Dermis microvascular lymphatic vessel endothelial cell (primary cell): ENCODE data around the gene CCDC181. TPM values are rescaled to one million over a fixed set of nuclear protein-coding genes. Genes with fewer than 3 reads are reported as not detected.

Source experiments
- total RNA-seq: library from RNA; depleted of rRNA; stranded (reverse); fragments of >200 nt; gene quantifications from 2 replicates; pipeline ENCODE4 v1.2.1, GENCODE V29; 2014

Gene CCDC181
- total RNA-seq, 1 donor from 2014 or later, result not detected

Other genes with a start within 250 kb of the CCDC181 start
- gene NME7, start 59.7 kb downstream of the CCDC181 start, total RNA-seq, result 11.5 and 15.0 TPM in 2 replicates
- gene BLZF1, start 59.3 kb downstream of the CCDC181 start, total RNA-seq, result 11.5 and 12.2 TPM in 2 replicates
- 2.3 and 2.4 TPM in 2 replicates for gene SLC19A2, start 58.5 kb upstream of the CCDC181 start, total RNA-seq
- gene F5, start 159.0 kb upstream of the CCDC181 start, total RNA-seq, result not detected in 2 replicates
- gene SELP, start 202.7 kb upstream of the CCDC181 start, total RNA-seq, result 0.13 and 8.2 TPM in 2 replicates